ENCODE measurements around the gene SSX2IP. TPM values are rescaled to one million over a fixed set of nuclear protein-coding genes. Genes with fewer than 3 reads are reported as not detected.

Gene SSX2IP
- total RNA-seq, 4 donors from 2014 or later = 2.9 to 34.3 (median 19.2) TPM

DNA sequence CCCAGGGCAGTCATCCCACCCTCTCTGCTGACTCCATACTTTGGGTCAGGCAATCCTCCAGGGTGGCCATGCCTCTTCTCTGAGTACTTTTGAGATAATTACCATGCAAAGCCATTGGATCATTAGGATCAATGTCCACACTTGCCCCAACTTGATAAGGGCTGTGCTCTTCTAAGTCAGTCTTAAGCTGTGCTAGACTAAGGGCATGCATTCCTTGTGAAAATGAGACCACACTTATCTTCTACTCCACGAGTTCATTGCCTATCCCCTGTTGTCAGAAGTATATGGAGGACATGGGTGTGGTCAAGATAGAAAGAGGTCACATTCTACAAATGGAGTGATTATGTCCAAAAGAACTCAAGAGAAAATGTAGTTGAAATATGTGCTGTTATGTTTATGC lies 18.9 kb upstream of the SSX2IP start:
- TF ChIP-seq, protein P1, sequence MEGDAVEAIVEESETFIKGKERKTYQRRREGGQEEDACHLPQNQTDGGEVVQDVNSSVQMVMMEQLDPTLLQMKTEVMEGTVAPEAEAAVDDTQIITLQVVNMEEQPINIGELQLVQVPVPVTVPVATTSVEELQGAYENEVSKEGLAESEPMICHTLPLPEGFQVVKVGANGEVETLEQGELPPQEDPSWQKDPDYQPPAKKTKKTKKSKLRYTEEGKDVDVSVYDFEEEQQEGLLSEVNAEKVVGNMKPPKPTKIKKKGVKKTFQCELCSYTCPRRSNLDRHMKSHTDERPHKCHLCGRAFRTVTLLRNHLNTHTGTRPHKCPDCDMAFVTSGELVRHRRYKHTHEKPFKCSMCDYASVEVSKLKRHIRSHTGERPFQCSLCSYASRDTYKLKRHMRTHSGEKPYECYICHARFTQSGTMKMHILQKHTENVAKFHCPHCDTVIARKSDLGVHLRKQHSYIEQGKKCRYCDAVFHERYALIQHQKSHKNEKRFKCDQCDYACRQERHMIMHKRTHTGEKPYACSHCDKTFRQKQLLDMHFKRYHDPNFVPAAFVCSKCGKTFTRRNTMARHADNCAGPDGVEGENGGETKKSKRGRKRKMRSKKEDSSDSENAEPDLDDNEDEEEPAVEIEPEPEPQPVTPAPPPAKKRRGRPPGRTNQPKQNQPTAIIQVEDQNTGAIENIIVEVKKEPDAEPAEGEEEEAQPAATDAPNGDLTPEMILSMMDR (IDR thresholded peaks at IDR 0.05) = no peak
- no peak for TF ChIP-seq POLR2A (IDR thresholded peaks at IDR 0.05)
- no peaks in the 10 kb centered on the region for H3K27me3 ChIP-seq
- intact Hi-C loops (cut with DNase I; ENCODE audit: low total_unique reads) = no loop called here

DNA sequence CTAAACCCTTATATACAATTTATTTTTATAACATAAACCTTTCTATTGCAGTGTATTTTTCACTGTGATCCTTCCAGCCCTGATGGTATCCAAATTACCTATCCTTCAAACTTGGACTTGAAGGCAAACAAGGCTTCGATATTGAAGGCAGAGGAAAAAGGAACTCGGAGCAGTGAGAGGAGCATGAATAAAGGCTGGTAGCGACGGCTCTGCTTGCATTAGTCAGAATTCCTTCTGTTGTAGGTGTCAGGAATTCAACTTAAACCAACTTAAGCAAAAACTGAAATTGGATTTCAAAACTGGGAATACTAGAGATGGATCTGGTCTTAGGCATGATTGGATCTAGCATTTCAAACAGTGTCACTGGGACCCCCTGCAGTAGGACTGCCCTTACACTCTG lies 17.8 kb upstream of the SSX2IP start:
- DNase-seq = no peak
- H3K36me3 ChIP-seq = no peaks in the 10 kb centered on the region
- no peaks in the 10 kb centered on the region for H3K4me1 ChIP-seq
- TF ChIP-seq POLR2A (IDR thresholded peaks at IDR 0.05) = no peak
- TF ChIP-seq, protein P1 (IDR thresholded peaks at IDR 0.05) = no peak
- no peaks in the 10 kb centered on the region for H3K9me3 ChIP-seq
- no peak overlapping the region for H3K4me3 ChIP-seq
- no peaks in the 10 kb centered on the region for H3K27me3 ChIP-seq
- intact Hi-C loops (cut with DNase I; ENCODE audit: low total_unique reads) = no loop called here
- H3K27ac ChIP-seq = no peak overlapping the region

More for the DNA sequence above, 18.9 kb upstream of the SSX2IP start:
- Histone ChIP-seq H3K36me3 (no peaks in the 10 kb centered on the region), H3K4me1 (no peaks in the 10 kb centered on the region), H3K9me3 (no peaks in the 10 kb centered on the region), H3K27ac (no peak overlapping the region), H3K4me3 (no peak overlapping the region)
- DNase-seq = no peak

DNA sequence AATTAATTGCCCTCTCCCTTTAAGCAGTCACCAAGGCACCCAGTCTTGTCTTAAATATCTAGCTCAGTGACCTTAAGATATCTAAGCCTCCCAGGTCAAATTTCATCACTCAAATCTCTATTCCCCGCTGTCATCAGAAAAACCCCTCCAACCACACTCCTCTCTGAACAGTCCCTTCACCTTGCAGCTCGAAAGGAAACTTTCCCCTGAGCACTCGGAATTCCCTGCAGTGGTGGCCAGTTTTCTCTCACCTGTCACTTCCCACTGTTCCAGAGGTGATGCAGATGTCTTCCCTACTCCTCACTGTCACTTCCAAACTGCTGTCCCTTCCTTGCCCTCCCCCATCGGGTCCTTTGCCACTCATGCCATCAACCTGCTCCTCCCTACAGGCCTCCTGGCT lies 15.3 kb upstream of the SSX2IP start:
- no peak for TF ChIP-seq POLR2A (IDR thresholded peaks at IDR 0.05)
- TF ChIP-seq, protein P1 (IDR thresholded peaks at IDR 0.05) = no peak
- H3K27ac ChIP-seq = no peak overlapping the region
- no peaks in the 10 kb centered on the region for H3K27me3 ChIP-seq
- no peaks in the 10 kb centered on the region for H3K4me1 ChIP-seq
- no peaks in the 10 kb centered on the region for H3K36me3 ChIP-seq
- DNase-seq = no peak
- intact Hi-C loops (cut with DNase I; ENCODE audit: low total_unique reads) = no loop called here
- H3K4me3 ChIP-seq = no peak overlapping the region
- no peaks in the 10 kb centered on the region for H3K9me3 ChIP-seq

DNA sequence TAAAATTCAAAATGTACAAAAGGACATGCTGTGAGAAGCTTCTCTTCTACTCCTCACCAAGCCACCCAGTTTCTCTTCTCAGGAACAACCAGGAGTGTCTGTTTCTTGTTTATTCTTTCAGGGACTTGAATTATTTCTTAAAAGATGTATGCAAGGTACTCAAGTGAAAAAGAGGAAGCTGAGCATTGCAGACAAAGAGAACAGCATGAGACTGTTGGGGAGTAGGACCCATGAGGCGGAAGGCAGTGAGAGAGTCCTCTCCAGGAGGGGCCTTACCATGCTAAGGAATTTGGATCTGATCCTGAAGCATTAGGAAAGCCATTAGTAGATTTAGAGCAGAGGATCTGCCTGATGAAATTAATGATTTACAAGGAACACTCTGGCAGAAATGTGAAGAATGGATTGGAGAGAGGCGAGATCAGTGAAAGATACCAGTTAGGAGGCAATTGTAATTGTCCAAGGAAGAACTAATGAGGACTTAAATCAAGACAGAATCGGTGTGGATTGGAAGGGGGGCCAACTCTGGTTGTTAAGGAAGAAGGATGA lies 14.7 kb upstream of the SSX2IP start:
- TF ChIP-seq, protein P1 (IDR thresholded peaks at IDR 0.05) = no peak
- TF ChIP-seq POLR2A (IDR thresholded peaks at IDR 0.05) = no peak
- intact Hi-C loops (cut with DNase I; ENCODE audit: low total_unique reads) = no loop called here
- H3K4me3 ChIP-seq = no peak overlapping the region
- no peaks in the 10 kb centered on the region for H3K9me3 ChIP-seq
- H3K4me1 ChIP-seq = no peaks in the 10 kb centered on the region
- no peak for DNase-seq
- H3K27ac ChIP-seq = no peak overlapping the region
- no peaks in the 10 kb centered on the region for H3K27me3 ChIP-seq
- H3K36me3 ChIP-seq = no peaks in the 10 kb centered on the region

DNA sequence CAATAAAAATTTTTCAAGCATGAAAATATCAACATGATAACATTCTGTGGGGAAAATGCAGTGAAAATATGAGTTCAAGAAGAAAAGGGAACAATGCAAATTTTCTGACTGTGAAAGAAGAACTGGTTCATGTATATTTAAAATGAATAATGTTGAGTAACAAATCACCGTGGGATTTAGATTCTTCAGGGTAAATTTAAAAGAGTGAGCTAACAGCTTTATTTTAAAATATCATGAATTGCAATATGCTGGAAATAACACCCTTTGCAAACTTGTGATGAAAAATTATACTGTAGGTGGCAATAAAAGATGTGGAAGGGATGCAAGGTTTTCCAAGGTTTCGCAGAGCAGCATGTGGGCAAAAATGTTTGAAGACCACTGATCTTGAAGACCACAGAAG lies 13.2 kb upstream of the SSX2IP start:
- TF ChIP-seq, protein P1 (IDR thresholded peaks at IDR 0.05) = no peak
- no peak for TF ChIP-seq POLR2A (IDR thresholded peaks at IDR 0.05)
- no peak for DNase-seq
- Histone ChIP-seq H3K4me1 (no peaks in the 10 kb centered on the region), H3K9me3 (no peaks in the 10 kb centered on the region), H3K27me3 (no peaks in the 10 kb centered on the region), H3K27ac (no peak overlapping the region), H3K36me3 (no peaks in the 10 kb centered on the region), H3K4me3 (no peak overlapping the region)
- intact Hi-C loops (cut with DNase I; ENCODE audit: low total_unique reads) = no loop called here

All from uterus (tissue), 4 donors.